ENCODE measurements around the gene TM4SF5.

TM4SF5 gene

DNA sequence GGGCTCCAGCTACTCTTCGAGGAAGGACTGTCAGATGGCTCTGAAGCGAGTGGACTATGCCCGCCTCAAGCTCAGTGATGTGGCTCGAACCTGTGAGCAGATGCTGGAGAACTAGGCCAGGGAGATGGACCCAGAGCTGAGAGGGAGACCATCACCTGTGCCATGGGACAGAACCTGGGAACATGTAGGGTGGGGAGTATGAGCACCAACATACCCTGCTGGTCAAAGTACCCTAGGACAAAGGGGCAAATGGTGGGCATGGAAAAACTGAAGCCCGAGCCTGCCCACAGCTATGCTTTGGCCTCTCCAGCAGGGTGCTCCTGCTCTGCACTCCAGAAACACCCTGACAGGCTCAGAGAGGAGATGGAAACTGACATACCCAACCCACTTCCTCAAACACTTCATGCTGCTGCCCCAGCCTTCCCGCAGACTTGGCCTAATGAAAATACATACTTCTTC lies 38.6 kb upstream of the TM4SF5 start:
- in situ Hi-C loops (cut with MboI; ENCODE audit: low pct_unique_long_range_greater_than_20kb, low sequenced_read_pairs, unreplicated experiment) = no loop called here
- DNase-seq (ENCODE audit: low spot score) = peak; percentile 72
- TF ChIP-seq, protein P1, sequence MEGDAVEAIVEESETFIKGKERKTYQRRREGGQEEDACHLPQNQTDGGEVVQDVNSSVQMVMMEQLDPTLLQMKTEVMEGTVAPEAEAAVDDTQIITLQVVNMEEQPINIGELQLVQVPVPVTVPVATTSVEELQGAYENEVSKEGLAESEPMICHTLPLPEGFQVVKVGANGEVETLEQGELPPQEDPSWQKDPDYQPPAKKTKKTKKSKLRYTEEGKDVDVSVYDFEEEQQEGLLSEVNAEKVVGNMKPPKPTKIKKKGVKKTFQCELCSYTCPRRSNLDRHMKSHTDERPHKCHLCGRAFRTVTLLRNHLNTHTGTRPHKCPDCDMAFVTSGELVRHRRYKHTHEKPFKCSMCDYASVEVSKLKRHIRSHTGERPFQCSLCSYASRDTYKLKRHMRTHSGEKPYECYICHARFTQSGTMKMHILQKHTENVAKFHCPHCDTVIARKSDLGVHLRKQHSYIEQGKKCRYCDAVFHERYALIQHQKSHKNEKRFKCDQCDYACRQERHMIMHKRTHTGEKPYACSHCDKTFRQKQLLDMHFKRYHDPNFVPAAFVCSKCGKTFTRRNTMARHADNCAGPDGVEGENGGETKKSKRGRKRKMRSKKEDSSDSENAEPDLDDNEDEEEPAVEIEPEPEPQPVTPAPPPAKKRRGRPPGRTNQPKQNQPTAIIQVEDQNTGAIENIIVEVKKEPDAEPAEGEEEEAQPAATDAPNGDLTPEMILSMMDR (IDR thresholded peaks at IDR 0.05; ENCODE audit: extremely low read depth, insufficient read depth, missing control alignments) = peak; percentile 40

DNA sequence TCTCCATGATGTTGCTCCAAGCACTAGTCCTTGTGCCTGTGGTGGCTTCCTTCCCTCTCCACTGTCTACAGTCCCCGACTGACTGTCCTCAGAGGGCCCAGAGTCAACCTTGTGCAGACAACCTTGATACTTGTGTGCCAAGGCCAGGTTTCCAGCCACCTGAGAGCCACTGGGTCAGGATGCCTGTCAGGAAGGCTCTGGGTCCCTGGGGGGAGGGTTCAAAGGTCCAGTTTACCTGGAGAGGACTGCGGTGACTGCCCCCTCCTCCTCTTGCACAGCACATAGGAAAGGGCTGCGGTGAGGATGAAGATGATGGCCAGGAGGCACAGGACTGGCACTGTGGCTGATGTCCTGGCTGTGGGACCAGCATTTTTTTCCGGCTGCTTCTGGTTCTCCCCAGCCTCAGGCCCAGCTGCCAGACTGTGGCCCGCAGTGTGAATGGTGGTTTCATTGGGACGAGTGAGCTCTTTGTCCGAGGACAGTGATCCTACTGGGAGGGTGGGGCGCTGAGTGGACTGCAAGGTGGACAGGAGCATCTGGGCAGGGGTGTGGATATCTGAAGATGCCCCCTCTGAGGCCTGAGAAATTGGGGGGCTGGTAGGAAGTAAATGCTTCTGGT lies 36.7 kb upstream of the TM4SF5 start:
- DNase-seq (ENCODE audit: low spot score) = no peak
- TF ChIP-seq, protein P1 (IDR thresholded peaks at IDR 0.05; ENCODE audit: extremely low read depth, insufficient read depth, missing control alignments) = no peak
- in situ Hi-C loops (cut with MboI; ENCODE audit: low pct_unique_long_range_greater_than_20kb, low sequenced_read_pairs, unreplicated experiment) = no loop called here

DNA sequence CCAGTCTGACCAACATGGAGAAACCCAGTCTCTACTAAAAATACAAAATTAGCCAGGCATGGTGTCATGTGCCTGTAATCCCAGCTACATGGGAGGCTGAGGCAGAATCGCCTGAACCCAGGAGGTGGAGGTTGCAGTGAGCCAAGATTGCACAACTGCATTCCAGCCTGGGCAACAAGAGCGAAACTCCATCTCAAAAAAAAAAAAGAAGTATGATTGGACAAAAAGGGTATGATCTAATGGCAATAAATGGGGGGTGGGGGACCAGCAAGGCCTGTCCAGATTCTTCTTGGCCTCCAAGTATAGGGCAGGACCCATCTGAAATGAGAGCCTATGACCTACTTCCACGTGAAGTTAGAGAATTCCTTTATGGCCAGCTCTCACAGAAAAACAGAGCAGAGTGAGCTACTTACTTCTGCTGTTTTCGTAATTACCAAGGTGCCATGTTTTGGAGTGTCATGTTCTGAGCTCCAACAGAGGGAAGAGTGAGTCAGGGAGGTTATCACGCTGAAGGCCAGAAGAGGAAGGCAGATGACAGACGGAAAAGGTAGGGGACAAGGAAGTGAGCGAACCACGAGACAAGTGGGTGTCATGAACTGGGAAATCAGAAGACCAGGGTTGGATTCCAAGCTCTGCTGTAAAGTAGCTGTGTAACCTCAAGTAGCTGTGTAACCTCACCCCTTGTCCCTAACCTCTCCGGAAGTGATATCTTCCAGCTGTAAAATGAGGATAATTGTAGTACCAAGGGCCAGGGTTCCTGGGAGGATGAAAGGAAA lies 35.6 kb upstream of the TM4SF5 start:
- in situ Hi-C loops (cut with MboI; ENCODE audit: low pct_unique_long_range_greater_than_20kb, low sequenced_read_pairs, unreplicated experiment) = no loop called here
- no peak for DNase-seq (ENCODE audit: low spot score)
- TF ChIP-seq, protein P1 (IDR thresholded peaks at IDR 0.05; ENCODE audit: extremely low read depth, insufficient read depth, missing control alignments) = no peak

DNA sequence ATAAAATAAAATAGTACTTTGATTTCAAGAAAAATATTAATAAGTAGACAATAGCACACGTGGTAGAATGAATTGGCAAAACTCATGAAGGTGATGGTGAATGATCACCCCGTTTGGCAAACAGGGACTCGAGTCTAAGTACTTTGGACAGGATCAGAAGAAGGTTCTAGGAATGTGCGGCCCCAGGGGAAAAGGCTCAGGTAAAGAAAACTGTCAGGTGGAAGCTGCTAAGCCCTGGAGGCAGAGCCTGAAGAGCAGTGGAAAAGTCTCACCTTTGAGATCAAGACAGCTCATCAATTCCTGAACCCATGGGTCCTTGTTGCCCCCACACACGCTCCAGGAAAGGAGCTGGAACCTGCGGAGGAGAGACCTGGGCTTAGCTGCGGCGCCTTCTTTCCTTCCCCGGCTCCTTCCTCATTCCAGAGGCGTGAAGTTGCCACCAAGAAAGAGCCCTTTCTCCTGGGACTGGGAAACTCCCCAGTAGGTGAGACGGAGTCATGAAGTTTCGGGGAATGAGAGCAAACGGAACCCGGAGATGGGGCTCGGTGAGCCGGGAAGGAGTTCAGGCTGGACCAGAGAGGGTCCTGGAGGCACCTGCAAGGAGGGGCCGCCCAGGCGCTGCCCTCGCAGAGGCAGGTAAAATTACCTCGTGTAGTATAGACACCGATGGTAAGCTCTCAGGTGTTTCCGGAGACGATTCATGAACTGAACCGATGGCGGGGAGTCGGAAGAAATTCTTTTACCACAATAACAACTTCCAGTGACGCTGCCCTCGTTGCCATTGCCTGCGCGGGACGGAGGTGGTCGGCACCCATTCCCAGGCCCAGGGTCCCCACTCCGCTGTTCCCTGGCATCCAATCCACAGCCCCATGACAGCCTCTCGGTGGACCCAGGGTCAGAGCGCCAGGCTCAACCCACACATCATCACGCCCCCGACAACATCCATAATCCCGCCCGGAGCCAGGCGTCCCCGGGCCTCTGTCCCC lies 33.3 kb upstream of the TM4SF5 start:
- in situ Hi-C loops (cut with MboI; ENCODE audit: low pct_unique_long_range_greater_than_20kb, low sequenced_read_pairs, unreplicated experiment) = no loop called here
- DNase-seq (ENCODE audit: low spot score) = no peak
- TF ChIP-seq, protein P1 (IDR thresholded peaks at IDR 0.05; ENCODE audit: extremely low read depth, insufficient read depth, missing control alignments) = no peak

DNA sequence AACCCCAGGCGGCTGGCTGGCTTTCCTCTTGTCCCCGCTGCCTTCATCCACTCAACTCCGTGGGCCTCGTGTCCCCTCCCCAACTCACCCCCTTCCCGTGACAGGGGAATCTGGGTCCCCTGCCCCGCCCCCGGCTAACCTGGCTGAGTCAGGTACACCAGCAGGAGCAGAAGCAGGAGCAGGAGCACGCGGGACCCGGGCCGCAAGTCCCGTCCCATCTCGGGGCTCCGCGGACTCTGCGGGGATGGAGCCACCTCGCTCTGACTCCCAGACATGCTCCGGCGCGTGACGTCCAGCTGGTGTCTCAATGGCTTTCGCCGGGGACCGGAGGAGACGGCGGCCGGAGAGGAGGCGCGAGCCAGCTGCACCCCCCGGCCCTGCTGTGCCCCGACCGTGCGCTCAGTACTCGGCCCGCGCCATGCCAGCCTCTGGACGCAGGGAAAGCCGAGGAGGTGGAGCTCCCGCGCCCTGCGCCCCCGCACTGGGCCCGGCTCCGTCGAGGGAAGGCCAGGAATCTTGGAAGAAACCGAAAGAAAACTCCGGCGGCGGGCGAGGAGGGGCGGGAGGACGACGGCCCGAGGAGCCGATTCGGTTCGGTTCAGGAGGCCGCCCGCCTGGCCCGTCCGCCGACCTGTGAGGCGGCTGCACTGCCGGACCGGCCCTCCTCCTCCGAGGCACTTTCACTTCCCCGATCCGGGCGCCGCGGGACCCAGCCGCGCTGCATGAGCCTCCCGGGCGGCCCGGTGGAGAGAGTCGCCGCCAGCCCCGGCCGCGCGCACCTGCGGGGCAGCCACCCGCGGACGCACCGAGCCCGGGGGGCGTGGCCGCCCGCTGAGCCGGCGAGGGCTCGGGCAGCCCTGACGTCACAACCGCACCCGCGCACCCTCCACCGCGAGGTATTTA lies 32.3 kb upstream of the TM4SF5 start, which contains the start of the genes CXCL16 and ZMYND15:
CXCL16 (minus strand) TSS at position 807 of the 903 bp plus-strand sequence; CDS start at position 218, 589 bp downstream.
ZMYND15 (plus strand) TSS at position 712 of the 903 bp plus-strand sequence. CDS start 716 bp downstream, outside the sequence.
- TF ChIP-seq, protein P1 (IDR thresholded peaks at IDR 0.05; ENCODE audit: extremely low read depth, insufficient read depth, missing control alignments) = no peak
- in situ Hi-C loops (cut with MboI; ENCODE audit: low pct_unique_long_range_greater_than_20kb, low sequenced_read_pairs, unreplicated experiment) = no loop called here
- peak; percentile 90 for DNase-seq (ENCODE audit: low spot score)

All from GM13977 (cell line).